Fibroblast of lung (primary cell): ENCODE results near the gene SLC5A4.

Source experiments
- CTCF ChIP-seq, 2 donors: IDR thresholded peaks in 1 of 2; conservative IDR thresholded peaks in 1 of 2; 1 replicate in 1 of 2; 2 replicates in 1 of 2; pipeline ENCODE4 v1.5.1; 2011 to 2012; ENCODE audit warnings: low read length in 2 of 2, control low read depth in 1 of 2, inconsistent platforms in 1 of 2, low read depth in 1 of 2, mild to moderate bottlenecking in 1 of 2
- EZH2 ChIP-seq: IDR thresholded peaks from 2 replicates; pipeline ENCODE4 v1.5.1; 2012; ENCODE audit warnings: low read length, control low read depth, mild to moderate bottlenecking; ENCODE audit errors: missing control alignments

GRCh38 chr22:32177221-32177765 lies 77.9 kb downstream of the SLC5A4 start:
- TF ChIP-seq CTCF (conservative IDR thresholded peaks at IDR 0.05 in 1 of 2, IDR thresholded peaks at IDR 0.05 in 1 of 2; ENCODE audit: low read depth in 1 of 2, low read length in 2 of 2) (no peak), EZH2 (no peak)
